Measurements from ENCODE around the gene PHF2. TPM values are rescaled to one million over a fixed set of nuclear protein-coding genes. Genes with fewer than 3 reads are reported as not detected.

Gene PHF2
- total and polyA plus RNA-seq, 9 of the 15 experiments (the other 6 are each of a cell fraction or from before 2014, with no cell fraction given) = 0.37 to 14.4 (median 8.1) TPM

DNA sequence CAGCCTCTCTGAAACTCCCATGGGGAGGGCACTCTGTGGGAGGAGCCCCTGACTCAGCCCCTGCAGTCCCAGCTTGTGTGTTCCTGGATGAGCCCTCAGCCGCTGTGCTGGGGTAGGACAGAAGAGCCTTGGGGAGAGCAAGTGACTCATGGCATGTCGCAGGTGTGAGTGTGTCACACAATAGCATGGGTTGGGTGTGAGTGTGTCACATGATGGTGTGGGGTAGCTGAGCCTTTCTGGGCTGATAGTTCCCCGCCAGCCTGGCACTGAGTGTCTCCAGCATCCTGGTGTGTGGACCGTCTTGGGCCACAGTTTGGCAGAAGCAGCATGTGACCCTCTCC lies 83.4 kb downstream of the PHF2 start:
- no peaks in the 10 kb centered on the region for H3K27me3 ChIP-seq (ENCODE audit: control insufficient read depth in 2 of 2, insufficient read depth in 2 of 2, low read length in 2 of 2)
- no peak overlapping the region for H2AFZ ChIP-seq (ENCODE audit: low read depth, low read length)
- ChIA-PET POLR2A (no interaction called here), CTCF (ENCODE audit: low intra/inter-chr PET ratio) (no interaction called here)
- H3K4me1 ChIP-seq (replicated peaks in 1 of 2; ENCODE audit: control insufficient read depth in 2 of 2, insufficient read depth in 2 of 2, low read length in 2 of 2) = peaks cover 0 to 7% of the 10 kb centered on the region in 2 experiments; a peak in 2 of 5 replicates
- no TSS peak for BruUV-seq (replicated peaks)
- H3K9ac ChIP-seq (ENCODE audit: insufficient read depth in 1 of 2, low read depth in 2 of 2, low read length in 2 of 2) = no peak overlapping the region
- no peak overlapping the region for H3K27ac ChIP-seq (ENCODE audit: extremely low read depth, low read depth, low read length)
- WGBS (ENCODE audit: insufficient coverage, low coverage, missing lambda C conversion rate) = 90% methylated on average over 4 of the region's 4 CpGs
- no peaks in the 10 kb centered on the region for H3K9me3 ChIP-seq (replicated peaks; ENCODE audit: control insufficient read depth, insufficient read depth, low read depth, low read length)
- no peak for ATAC-seq
- peaks cover 3% of the 10 kb centered on the region for H3K9me1 ChIP-seq (ENCODE audit: control insufficient read depth, insufficient read depth, low read length)
- H3K4me3 ChIP-seq = no peak overlapping the region
- no peak for DNase-seq (ENCODE audit: extremely low read depth in 1 of 4, low spot score in 3 of 4)
- no peaks in the 10 kb centered on the region for H3K79me2 ChIP-seq (ENCODE audit: control insufficient read depth, insufficient read depth, low read length)
- no peaks in the 10 kb centered on the region for H4K20me1 ChIP-seq (replicated peaks; ENCODE audit: control insufficient read depth, insufficient read depth, low read length)
- in situ Hi-C loops (cut with MboI) = no loop called here
- intact Hi-C loops (cut with micrococcal nuclease) = loop anchor here (10.0 kb wide), 1 partner anchor 85 kb away; the partner anchor contains the start of gene PHF2
- H3K4me2 ChIP-seq (ENCODE audit: insufficient read depth, low read length) = no peak overlapping the region
- no peak for FAIRE-seq
- H3K36me3 ChIP-seq (ENCODE audit: control insufficient read depth, insufficient read depth, low read length) = peaks cover 11% of the 10 kb centered on the region; the same call in 2 of the 3 replicates
- TF ChIP-seq, protein P1, sequence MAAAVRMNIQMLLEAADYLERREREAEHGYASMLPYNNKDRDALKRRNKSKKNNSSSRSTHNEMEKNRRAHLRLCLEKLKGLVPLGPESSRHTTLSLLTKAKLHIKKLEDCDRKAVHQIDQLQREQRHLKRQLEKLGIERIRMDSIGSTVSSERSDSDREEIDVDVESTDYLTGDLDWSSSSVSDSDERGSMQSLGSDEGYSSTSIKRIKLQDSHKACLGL (CRISPR knock-in tag; IDR thresholded peaks at IDR 0.05; ENCODE audit: borderline replicate concordance, poor library complexity, severe bottlenecking) = no peak
- no peak for TF ChIP-seq KDM4B (IDR thresholded peaks at IDR 0.05; ENCODE audit: borderline replicate concordance in 2 of 2, low read depth in 1 of 2)
- no peak for TF ChIP-seq ZNF583 (CRISPR knock-in tag; IDR thresholded peaks at IDR 0.05)
- TF ChIP-seq KDM2B (CRISPR knock-in tag; IDR thresholded peaks at IDR 0.05) = no peak
- no peak for TF ChIP-seq SOX6 (IDR thresholded peaks at IDR 0.05)
- TF ChIP-seq FOXJ2 (tag; IDR thresholded peaks at IDR 0.05) = no peak
- TF ChIP-seq ZFP1 (CRISPR knock-in tag; IDR thresholded peaks at IDR 0.05) = no peak
- TF ChIP-seq TRIM24 (IDR thresholded peaks at IDR 0.05) = no peak
- no peak for TF ChIP-seq CREBBP (IDR thresholded peaks at IDR 0.05; ENCODE audit: low read depth, low read length)
- TF ChIP-seq HCFC1 (IDR thresholded peaks at IDR 0.05; ENCODE audit: low read depth, low read length) = no peak
- TF ChIP-seq NR3C1 (CRISPR knock-in tag; IDR thresholded peaks at IDR 0.05) = no peak
- no peak for TF ChIP-seq SMARCE1 (IDR thresholded peaks at IDR 0.05)
- TF ChIP-seq, protein P2, sequence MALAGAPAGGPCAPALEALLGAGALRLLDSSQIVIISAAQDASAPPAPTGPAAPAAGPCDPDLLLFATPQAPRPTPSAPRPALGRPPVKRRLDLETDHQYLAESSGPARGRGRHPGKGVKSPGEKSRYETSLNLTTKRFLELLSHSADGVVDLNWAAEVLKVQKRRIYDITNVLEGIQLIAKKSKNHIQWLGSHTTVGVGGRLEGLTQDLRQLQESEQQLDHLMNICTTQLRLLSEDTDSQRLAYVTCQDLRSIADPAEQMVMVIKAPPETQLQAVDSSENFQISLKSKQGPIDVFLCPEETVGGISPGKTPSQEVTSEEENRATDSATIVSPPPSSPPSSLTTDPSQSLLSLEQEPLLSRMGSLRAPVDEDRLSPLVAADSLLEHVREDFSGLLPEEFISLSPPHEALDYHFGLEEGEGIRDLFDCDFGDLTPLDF (CRISPR knock-in tag; IDR thresholded peaks at IDR 0.05) = no peak
- no peak for TF ChIP-seq ZKSCAN8 (CRISPR knock-in tag; IDR thresholded peaks at IDR 0.05)
- no peak for TF ChIP-seq PHF20 (IDR thresholded peaks at IDR 0.05; ENCODE audit: partially characterized antibody)
- TF ChIP-seq SAP30 (IDR thresholded peaks at IDR 0.05; ENCODE audit: borderline replicate concordance, insufficient read depth, low read depth, low read length, poor library complexity, severe bottlenecking) = no peak
